ENCODE measurements around the gene TMA16. TPM values are rescaled to one million over a fixed set of nuclear protein-coding genes. Genes with fewer than 3 reads are reported as not detected.

TMA16 gene
- total and polyA plus RNA-seq, 2 of the 8 experiments (the other 6 are each of a cell fraction or from before 2014, with no cell fraction given): 8.0 to 64.2 TPM

DNA sequence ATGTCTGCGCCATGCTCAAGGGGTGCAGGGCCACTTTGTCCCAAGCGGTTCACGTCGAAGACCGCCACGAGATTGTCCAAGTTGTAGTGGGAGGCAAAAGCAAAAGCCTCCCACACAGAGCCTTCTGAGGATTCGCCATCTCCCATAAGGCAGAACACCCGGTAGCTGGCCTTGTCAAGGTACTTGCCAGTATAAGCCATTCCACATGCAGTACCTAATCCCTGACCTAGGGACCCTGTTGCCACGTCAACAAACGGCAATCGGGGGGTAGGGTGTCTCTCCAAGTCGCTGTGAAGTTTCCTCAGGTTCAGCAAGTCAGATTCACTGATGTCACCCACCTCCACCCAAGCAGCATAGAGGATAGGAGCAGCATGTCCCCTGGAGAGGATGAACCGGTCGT, 21.4 kb upstream of the TMA16 start (continued):
- TF ChIP-seq RFX5 (IDR thresholded peaks at IDR 0.05; ENCODE audit: borderline replicate concordance, low read depth, low read length) (no peak), CHD2 (IDR thresholded peaks at IDR 0.05; ENCODE audit: low read length) (no peak)
